Activated T-cell treated with anti-CD3 and anti-CD28 coated beads, Interleukin-2, amount 50 U/mL, for 24 hours (primary cell): ENCODE measurements around the gene PAPOLA.

Experiments
- DNase-seq: peaks from one replicate; pipeline ENCODE4 v3.0.0-alpha.2; 2020
- H3K27ac Mint-ChIP-seq: 2 replicates; pipeline ENCODE4 v1.8.0; 2020; ENCODE audit warnings: mild to moderate bottlenecking, mixed read lengths
- H3K27me3 Mint-ChIP-seq: 2 replicates; pipeline ENCODE4 v1.8.0; 2020; ENCODE audit warnings: mixed read lengths
- H3K36me3 Mint-ChIP-seq: 2 replicates; pipeline ENCODE4 v1.8.0; 2020; ENCODE audit warnings: low read depth, mixed read lengths
- H3K4me1 Mint-ChIP-seq: 2 replicates; pipeline ENCODE4 v1.8.0; 2020; ENCODE audit warnings: low read depth, mixed read lengths
- H3K4me3 Mint-ChIP-seq: 2 replicates; pipeline ENCODE4 v1.8.0; 2020; ENCODE audit warnings: mild to moderate bottlenecking, moderate library complexity, mixed read lengths
- H3K9me3 Mint-ChIP-seq: 2 replicates; pipeline ENCODE4 v1.8.0; 2020; ENCODE audit warnings: mixed read lengths

Gene PAPOLA

DNA sequence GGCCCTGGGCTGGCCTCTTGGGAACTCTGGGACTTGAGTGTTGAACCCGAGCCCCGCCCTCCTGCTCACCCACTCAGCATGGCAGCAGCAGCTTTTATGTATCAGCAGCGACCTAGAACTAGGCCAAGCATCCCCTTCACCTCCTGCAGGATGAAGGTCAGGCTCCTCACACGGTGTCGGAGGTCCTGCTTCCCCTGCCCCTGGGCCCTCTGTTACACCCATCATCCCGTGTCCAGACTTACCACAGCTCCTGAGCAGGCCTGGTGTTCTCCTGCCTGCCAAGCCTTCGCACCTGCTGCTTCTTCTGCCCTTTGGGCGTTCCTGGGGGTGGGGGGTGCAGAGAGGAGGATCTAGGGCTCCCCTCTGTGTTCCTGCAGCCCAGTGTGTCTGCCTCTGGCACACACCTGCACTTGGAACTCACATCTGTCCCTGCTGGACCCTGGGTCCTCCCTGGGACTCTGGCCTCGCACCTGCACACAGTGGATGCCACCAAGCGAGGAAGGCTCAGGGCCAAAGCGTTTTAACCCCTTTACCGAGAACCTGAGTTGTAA, 80.3 kb downstream of the PAPOLA start:
- Mint-ChIP-seq H3K4me3 (no peak overlapping the region), H3K4me1 (no peaks in the 10 kb centered on the region), H3K9me3 (no peaks in the 10 kb centered on the region), H3K27ac (no peak overlapping the region), H3K27me3 (peaks cover 14% of the 10 kb centered on the region), H3K36me3 (no peaks in the 10 kb centered on the region)
- no peak for DNase-seq

DNA sequence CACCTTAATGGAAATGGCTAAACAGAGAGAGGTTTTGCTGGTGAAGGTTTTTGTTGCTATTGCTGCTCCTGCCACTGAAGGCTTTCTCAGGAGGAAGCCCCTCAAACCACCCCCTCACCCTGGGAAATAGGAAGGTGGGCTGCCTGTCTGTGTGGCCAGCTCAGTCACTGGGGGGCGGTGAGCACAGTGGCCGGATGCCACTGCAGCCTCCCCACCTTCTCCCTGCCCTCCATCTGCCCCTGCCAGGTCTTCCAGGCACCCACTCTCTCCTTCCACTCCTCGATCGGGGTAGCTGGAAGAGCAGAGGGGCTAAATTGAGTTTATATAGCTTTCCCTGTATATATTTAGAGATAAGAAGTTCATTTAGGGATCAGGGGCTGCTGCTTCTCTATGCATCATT, 80.8 kb downstream of the PAPOLA start:
- H3K27ac Mint-ChIP-seq, result no peak overlapping the region
- H3K27me3 Mint-ChIP-seq, result peaks cover 18% of the 10 kb centered on the region
- no peaks in the 10 kb centered on the region for H3K4me1 Mint-ChIP-seq
- H3K36me3 Mint-ChIP-seq, result no peaks in the 10 kb centered on the region
- no peaks in the 10 kb centered on the region for H3K9me3 Mint-ChIP-seq
- no peak for DNase-seq
- no peak overlapping the region for H3K4me3 Mint-ChIP-seq

DNA sequence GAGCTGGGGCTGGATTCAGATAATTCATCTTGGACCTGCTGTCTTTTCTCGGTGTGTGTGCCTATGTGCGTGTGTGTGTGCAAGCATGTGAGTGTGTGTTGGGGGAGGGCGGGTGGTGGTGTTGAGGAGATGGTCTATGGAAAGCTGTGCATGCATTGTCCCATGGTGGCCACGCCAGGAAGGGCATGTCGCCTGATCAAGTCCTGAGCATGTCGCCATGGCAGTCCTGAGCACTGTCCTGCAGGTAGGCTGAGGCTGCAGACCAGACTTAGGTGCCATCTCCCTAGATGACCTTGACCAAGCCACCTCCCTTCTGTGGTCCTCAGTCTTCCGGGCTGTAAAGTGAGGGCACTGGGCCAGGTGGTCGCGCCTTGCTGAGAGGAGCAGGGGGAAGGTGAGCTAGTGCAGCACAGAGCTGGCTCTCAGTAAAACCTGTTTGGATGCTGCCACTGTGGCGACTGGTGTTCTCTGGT, 81.4 kb downstream of the PAPOLA start:
- H3K36me3 Mint-ChIP-seq, result no peaks in the 10 kb centered on the region
- H3K27ac Mint-ChIP-seq, result no peak overlapping the region
- H3K4me3 Mint-ChIP-seq, result no peak overlapping the region
- no peak for DNase-seq
- H3K27me3 Mint-ChIP-seq, result peaks cover 18% of the 10 kb centered on the region
- no peaks in the 10 kb centered on the region for H3K4me1 Mint-ChIP-seq
- H3K9me3 Mint-ChIP-seq, result no peaks in the 10 kb centered on the region

DNA sequence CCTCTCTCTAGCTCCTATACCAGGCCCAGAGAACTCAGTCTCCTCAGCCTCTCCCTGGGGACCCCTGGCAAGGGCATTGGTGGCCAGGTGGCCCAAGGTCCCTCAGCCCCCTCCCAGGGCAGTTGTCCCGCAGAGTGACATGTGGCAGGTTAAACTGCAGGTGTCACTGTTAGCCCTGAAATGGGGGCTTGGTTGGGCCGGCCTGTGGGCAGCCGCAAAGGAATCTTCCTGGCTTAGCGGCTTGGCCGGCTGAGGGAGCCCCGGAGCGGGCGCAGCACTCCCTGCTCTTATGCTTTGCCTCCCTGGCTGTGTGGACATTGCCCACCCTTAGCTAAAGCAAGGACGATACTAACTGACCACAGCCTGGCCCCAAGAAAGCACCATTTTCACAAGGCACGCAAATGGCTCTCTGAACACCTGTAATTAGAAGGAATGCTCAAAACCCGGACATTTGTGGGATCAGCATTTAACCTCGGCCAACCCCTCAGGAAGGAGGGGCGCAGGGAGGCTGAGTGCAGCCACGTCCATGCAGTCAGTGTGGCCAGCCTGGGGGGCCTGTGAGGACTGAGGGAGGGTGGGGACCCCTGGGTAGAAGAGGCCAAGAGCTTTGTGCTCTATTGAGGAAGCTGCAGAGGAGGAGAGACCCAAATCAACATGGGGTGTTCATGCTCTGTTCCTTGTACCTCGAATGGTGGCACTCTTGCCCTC, 82.2 kb downstream of the PAPOLA start:
- H3K4me3 Mint-ChIP-seq, result no peak overlapping the region
- peak; percentile 39 for DNase-seq
- no peaks in the 10 kb centered on the region for H3K4me1 Mint-ChIP-seq

DNA sequence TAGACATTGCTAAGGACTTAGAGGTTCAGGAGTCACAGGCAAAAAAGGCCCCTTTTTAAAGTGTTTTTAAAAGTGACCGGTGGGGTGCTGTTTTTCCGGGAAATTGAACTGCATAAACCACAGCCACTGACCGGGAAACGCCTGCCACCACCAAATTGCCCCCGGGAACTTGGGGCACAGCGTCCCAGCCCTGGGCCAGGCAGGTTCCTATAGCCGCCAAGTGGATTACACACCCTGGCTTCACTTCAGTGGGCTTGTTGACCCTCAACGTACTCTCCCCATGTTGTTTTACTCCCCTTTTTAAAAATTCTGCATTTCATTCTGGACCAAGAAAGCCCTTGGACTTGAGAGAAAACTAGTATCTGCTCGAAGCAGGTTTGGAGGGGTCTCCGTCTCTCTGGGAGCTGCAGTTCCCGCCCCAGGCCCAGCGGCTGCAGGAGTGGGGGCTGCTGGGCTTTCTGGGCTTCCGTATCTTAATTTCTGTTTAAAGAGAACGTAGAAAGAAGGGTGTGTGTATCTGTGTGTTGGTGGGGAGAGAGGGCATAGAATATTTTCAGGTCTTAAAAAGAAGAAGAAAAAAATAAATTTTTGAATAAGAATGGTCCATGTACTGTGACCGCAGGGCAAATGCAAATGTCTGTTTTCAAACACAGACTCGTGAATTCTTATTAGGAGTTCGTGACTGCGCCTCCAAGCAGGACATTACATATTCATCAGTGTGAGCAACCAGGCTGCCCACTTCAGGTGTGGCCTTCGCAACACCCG, 82.9 kb downstream of the PAPOLA start:
- H3K4me3 Mint-ChIP-seq, result no peak overlapping the region
- H3K27me3 Mint-ChIP-seq, result peaks cover 18% of the 10 kb centered on the region

More for the DNA sequence above, 82.2 kb downstream of the PAPOLA start:
- Mint-ChIP-seq H3K9me3 (no peaks in the 10 kb centered on the region), H3K27me3 (peaks cover 18% of the 10 kb centered on the region), H3K36me3 (no peaks in the 10 kb centered on the region), H3K27ac (no peak overlapping the region)

DNA sequence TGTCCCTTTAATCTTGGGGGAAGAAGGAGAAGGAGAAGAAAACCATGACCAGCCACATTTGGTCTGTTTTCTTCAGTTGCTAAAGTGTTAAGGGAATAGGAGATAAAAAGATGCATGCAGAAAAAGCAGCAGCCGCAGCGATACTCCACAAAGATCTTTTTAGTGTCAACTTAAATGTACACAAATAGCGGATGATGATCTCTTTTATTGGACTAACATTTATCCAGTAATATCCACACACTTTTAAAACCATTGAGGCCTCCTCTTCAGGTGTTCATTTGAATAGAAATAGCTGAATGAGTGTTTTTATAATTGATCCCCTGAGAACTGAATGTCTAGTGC, 83.5 kb downstream of the PAPOLA start:
- no peaks in the 10 kb centered on the region for H3K36me3 Mint-ChIP-seq
- no peaks in the 10 kb centered on the region for H3K9me3 Mint-ChIP-seq
- no peak for DNase-seq
- H3K27me3 Mint-ChIP-seq, result peaks cover 18% of the 10 kb centered on the region
- H3K4me3 Mint-ChIP-seq, result no peak overlapping the region
- H3K4me1 Mint-ChIP-seq, result no peaks in the 10 kb centered on the region
- no peak overlapping the region for H3K27ac Mint-ChIP-seq

More for the DNA sequence above, 82.9 kb downstream of the PAPOLA start:
- Mint-ChIP-seq H3K36me3 (no peaks in the 10 kb centered on the region), H3K27ac (no peak overlapping the region), H3K9me3 (no peaks in the 10 kb centered on the region), H3K4me1 (no peaks in the 10 kb centered on the region)
- DNase-seq, result no peak

DNA sequence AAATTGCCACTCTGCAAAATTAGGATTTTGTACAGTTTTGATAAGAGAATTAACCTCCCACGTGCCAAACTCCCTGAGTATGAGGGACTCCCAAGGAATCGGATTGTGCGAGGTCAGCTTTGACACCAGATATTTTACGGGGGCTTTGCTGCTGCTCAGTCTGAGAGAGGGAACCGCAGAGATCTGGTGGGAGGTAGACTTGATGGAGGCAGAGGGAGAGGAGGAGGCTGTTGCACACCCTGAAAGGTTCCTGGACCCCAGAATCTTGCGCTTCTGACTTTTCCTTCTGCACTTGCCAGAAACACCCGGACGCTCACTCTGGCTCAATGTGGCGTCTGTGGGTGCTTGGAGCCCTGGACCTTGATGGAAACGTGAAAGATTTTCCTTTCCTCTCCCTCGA, 83.9 kb downstream of the PAPOLA start:
- H3K4me3 Mint-ChIP-seq, result no peak overlapping the region
- no peaks in the 10 kb centered on the region for H3K9me3 Mint-ChIP-seq
- no peaks in the 10 kb centered on the region for H3K36me3 Mint-ChIP-seq
- no peak overlapping the region for H3K27ac Mint-ChIP-seq
- peaks cover 18% of the 10 kb centered on the region for H3K27me3 Mint-ChIP-seq
- no peaks in the 10 kb centered on the region for H3K4me1 Mint-ChIP-seq
- no peak for DNase-seq

DNA sequence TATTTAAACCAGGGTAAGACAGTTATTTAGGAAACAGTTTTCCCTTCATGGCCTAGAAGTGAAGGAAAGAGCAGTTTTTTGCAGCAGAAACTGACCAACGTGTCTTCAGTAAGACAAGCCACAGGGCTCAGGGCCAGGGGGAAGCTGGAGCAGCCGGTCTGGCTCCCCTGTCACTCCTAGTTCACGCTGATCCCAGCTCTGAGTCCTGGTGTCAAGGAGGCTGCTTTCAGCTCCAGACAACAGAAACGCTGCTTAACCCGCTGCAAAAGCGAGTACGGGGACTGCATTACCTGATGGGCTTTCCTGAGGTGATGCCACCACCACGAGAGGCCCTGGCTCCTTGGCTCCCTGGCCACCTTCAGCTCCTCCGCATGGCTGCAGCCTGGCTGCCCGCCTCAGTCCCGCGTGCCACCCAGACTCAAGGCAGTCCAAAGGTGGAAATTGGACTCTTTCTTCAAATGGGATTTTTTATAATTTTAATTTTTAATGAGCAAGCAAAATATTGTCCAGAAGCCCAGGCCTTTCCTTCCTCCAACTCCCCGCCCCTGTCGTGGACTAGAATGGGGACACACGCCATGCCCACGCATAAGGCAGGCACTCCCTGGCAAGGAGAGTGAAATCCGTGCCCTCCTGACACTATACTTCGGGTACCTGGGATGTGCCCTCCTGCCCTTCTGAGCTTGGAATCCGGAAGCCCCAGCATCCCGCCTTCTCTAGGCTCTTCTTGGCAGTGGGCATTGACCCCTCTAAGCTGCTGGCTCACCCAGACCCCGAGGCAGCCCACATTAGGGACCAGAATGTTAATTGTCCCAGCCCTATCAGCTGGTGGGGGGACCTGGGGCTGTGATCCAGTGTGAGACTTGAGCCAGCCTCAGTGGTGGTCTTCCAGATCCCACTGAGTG, 85.0 kb downstream of the PAPOLA start:
- Mint-ChIP-seq H3K9me3 (no peaks in the 10 kb centered on the region), H3K4me3 (no peak overlapping the region), H3K36me3 (no peaks in the 10 kb centered on the region), H3K4me1 (peaks cover 2% of the 10 kb centered on the region), H3K27me3 (peaks cover 18% of the 10 kb centered on the region), H3K27ac (no peak overlapping the region)
- no peak for DNase-seq

DNA sequence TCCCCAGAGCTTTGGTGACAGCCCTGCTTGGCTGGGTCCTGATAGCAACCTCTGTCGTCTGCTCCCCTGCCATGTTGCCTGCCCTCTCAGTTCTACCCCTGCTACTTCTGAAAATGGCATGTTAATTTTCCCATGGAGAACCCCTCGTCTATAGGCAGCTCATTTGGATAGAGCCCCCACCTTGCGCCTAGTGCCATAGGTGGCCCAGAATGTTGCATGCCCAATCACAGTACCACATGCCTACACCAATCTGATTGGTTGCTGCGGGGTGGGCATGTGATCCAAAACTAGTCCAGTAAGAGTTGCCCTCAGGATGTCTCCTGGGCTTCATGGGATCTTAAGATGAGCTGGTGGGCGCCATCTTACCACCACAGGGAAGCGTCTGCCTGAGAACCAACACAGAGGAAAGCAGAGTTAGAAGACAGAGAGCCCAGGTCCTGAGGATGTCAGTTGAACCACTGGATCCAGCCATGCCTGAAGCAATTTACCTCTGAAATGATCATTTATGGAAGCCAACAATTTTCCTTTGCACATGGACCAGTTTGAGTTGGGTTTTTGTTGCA, 85.7 kb downstream of the PAPOLA start:
- H3K36me3 Mint-ChIP-seq, result no peaks in the 10 kb centered on the region
- peaks cover 7% of the 10 kb centered on the region for H3K4me1 Mint-ChIP-seq
- DNase-seq, result no peak
- H3K27ac Mint-ChIP-seq, result no peak overlapping the region
- H3K27me3 Mint-ChIP-seq, result peaks cover 18% of the 10 kb centered on the region
- H3K4me3 Mint-ChIP-seq, result no peak overlapping the region
- no peaks in the 10 kb centered on the region for H3K9me3 Mint-ChIP-seq

DNA sequence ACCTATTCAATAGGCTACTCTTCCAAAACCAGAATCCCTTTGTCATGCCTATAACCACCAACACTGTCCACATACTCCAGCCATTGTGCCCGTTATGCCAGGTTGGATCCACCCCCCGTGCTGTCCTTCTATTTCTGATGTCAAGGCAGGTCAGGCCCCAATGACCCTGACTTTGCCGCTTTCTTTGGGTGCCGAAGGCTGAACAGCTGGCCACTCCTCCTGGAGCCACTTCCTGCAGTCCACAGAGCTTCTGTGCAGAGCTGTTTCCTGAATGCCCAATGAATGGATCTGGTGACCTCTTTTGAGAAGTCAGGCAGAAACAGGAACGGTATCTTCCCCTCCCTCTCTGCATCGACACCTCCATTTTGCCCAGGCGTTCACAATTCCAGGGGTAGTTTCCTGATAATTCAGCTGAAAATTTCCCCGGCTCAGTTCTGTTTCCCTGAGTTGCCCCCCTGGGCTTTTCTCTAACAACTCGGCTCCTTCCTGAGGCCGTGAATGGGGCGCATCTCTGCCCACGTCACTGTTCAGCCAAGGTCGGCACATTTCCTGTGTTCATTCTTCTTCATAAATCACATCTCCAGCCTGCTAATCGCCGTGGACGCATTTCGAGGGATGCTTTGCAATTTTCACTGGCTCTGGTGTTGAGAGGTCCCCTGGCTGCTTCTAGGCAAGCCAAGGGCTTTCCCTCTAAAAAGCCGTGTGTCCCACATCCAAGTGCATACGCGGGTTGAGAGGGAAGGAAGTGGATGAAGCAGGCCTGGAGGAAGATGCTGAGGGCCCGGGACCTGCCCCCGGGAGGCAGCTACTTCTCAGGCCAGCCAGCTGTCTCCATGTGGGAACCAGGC, 86.5 kb downstream of the PAPOLA start:
- no peaks in the 10 kb centered on the region for H3K9me3 Mint-ChIP-seq
- H3K27ac Mint-ChIP-seq, result no peak overlapping the region
- H3K36me3 Mint-ChIP-seq, result no peaks in the 10 kb centered on the region
- peaks cover 11% of the 10 kb centered on the region for H3K4me1 Mint-ChIP-seq
- DNase-seq, result no peak
- H3K4me3 Mint-ChIP-seq, result no peak overlapping the region
- peaks cover 15% of the 10 kb centered on the region for H3K27me3 Mint-ChIP-seq

DNA sequence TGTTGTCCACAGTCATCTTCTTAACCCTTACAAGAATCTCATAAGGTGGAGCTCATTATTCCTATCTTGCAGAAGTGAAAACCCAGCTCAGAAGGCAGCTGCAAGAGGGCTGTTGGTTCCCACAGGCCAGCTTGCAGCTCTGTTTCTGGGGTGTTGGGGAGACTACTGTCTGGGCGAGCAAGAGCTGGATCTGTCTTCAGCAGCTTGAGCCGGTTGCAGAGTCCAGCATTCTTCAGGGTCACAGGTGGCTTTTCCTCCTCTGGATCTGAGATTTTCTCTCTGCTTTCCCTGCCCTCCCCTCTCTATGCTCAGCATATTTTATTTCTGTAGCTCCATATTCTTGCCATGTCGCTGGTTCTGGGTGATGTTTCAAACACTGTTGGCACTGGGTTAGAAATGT, 87.4 kb downstream of the PAPOLA start:
- Mint-ChIP-seq H3K9me3 (no peaks in the 10 kb centered on the region), H3K27ac (no peak overlapping the region), H3K27me3 (peaks cover 8% of the 10 kb centered on the region), H3K36me3 (no peaks in the 10 kb centered on the region), H3K4me1 (peaks cover 11% of the 10 kb centered on the region), H3K4me3 (no peak overlapping the region)
- DNase-seq, result no peak

DNA sequence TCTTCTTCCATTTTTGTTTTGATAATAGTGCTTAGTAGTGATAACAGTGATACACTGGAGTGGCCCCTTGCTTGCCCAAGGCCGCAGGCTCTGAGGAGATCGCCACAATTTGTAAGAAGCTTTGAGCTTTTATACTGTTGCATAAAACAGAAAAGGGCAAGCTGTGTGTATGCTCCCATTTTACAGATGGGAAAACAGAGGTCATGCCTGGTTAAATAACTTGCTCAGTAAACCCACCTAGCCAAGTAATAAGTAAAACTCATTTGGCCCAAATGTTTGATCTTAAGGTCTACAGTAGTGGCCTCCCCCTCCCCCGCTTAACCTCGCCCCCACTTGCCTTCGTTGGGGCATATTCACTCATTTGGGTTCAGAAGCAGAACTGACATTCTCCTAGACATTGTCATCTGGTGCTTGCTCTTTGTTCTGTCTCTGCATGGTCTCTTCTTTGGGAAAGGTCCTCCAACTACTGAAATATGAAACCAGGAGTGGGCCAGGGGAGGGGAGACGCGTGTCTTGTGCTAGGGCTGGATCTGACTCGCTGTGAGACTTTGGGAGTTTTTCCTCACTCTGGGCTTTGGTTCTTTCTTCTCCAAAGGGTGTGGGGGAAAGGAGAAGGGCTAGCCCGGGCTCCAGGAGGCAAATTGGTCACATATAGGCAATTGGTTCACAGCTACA, 88.1 kb downstream of the PAPOLA start:
- no peak overlapping the region for H3K27ac Mint-ChIP-seq
- H3K36me3 Mint-ChIP-seq, result no peaks in the 10 kb centered on the region
- no peak overlapping the region for H3K4me3 Mint-ChIP-seq
- no peak for DNase-seq
- no peaks in the 10 kb centered on the region for H3K9me3 Mint-ChIP-seq
- peaks cover 7% of the 10 kb centered on the region for H3K27me3 Mint-ChIP-seq
- H3K4me1 Mint-ChIP-seq, result peaks cover 11% of the 10 kb centered on the region
